Measurements from ENCODE around the gene ARHGDIA.

ARHGDIA gene

GRCh38 chr17:81905993-81906392 lies 34.9 kb upstream of the ARHGDIA start:
- no peak for DNase-seq

DNA sequence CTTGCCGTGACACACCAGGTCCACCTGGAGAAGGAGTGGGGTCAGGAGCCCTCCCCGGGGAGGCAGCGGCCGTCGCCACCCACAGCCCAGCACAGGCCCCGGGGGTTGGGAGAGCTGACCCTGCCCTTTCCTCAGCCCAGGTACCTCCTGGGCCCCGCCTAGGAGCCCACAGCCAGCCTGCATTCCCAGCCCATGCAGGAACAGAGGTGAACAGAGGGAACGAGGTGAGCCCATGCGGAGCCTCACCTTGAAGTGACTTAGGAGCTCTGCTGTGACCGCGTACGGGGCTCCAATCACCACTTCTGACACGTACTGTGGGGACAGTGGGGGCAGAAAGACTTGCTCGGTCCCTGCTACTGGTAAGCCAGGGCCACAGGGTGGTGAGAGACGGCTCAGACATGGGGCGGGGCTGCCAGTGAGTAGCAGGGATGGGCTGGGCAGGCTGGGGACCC lies 34.3 kb upstream of the ARHGDIA start:
- no peak for DNase-seq

- no peak for DNase-seq
Observed at GRCh38 chr17:81904600-81905423, 33.7 kb upstream of the ARHGDIA start.

DNA sequence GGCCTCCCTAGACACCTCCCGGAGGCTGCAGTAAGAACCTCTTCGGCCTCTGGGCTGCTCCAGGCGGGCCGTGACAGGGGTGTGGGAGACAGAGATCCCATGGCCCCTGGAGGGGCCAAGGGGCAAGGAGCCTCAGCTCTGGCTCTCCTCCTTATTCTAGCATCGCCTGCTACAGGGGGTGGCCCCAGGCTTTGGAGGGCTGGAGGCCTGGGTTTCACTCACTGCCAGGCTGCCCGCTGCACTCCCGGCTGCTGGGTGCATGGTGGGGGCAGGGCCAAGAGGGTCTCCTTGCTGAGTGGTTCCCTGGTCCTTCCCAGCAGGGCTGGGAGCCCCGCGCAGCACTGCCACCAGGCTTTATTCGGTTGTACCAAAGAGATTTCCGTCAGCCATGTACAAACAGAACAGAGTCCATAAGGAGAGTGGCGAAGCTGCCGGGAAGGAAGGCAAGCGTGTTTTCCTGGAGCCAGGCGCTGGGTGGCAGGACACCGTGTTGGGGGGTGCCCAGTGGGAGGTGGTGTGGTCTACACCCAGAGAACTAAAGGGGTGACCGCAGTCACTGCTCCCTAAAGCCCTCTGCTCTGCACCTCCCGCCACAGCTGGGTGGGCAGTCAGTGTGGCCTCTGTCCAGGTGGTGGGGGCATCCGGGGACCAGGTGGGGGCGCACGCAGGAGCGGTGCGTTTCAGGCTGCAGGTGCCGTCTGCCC lies 32.9 kb upstream of the ARHGDIA start:
- no peak for DNase-seq

DNA sequence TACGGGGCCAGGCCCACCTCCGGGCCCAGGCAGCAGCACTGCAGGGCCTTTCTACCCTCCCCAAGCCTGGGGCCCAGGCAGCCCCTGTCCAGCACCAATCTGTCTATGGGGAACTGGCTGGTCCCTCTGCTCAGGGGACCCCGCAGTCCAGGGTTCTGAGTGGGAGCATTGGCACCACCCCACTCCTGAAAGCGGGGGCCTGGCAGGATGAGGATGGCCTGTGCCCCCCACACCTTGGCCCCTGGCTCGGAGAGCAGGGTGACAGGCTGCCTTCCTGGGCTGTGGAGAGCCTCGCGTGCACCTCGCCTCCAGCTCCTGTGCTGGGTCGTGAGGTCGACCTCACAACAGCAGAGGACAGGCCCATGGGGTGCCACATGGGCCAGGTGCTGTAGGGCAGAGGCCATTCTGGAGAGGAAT lies 32.3 kb upstream of the ARHGDIA start:
- no peak for DNase-seq

- no peak for DNase-seq
Observed at GRCh38 chr17:81902653-81903414, 31.7 kb upstream of the ARHGDIA start.

DNA sequence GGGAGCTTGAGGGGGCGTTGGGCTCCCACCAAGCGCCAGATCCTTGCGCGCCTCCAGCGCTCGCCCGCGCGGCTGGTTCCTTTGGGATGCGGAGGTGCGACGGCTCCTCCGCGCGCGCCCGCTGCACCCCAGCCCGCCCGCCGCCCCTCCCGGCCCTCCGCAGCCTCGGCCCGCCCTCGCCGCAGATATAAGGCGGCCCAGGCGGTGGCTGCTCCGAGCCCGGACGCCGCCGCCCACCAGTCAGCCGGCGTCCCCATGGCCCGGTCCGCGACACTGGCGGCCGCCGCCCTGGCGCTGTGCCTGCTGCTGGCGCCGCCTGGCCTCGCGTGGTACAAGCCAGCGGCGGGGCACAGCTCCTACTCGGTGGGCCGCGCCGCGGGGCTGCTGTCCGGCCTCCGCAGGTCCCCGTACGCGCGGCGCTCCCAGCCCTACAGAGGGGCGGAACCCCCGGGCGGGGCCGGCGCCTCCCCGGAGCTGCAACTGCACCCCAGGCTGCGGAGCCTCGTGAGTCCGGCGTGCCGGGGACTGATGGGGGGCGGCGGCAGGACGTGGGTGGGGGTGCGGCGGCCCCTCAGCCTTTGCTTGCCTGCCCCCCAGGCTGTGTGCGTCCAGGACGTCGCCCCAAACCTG lies 31.0 kb upstream of the ARHGDIA start, which contains the start of gene NPB:
Gene NPB (plus strand): TSS at position 216 of the 630 bp plus-strand sequence. CDS start 40 bp downstream, at position 256.
- DNase-seq = no peak

GRCh38 chr17:81901167-81902022 lies 30.3 kb upstream of the ARHGDIA start:
- no peak for DNase-seq

- no peak for DNase-seq
Observed at GRCh38 chr17:81900181-81900820, 29.2 kb upstream of the ARHGDIA start.

GRCh38 chr17:81899514-81900166 lies 28.5 kb upstream of the ARHGDIA start:
- DNase-seq = no peak

DNA sequence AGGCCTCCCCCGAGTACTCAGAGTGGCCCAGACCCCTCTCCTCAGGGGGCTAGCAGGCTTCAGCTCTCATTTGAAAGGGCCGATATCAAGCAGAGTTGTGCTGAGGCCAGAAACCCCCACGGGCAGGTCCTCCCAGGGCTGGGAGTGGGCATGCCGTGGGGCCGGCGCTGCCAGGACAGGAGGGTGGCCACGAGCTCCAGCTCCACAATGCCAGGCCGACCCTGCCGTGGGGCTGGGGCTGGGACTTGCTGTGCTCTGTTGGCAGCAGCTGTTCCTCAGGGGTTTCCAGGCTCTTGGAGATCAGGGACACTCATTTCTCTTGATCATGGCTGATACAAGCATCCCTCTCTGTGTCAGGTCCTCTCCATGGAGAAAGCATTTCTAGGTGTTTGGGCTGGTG lies 27.7 kb upstream of the ARHGDIA start:
- no peak for DNase-seq

DNA sequence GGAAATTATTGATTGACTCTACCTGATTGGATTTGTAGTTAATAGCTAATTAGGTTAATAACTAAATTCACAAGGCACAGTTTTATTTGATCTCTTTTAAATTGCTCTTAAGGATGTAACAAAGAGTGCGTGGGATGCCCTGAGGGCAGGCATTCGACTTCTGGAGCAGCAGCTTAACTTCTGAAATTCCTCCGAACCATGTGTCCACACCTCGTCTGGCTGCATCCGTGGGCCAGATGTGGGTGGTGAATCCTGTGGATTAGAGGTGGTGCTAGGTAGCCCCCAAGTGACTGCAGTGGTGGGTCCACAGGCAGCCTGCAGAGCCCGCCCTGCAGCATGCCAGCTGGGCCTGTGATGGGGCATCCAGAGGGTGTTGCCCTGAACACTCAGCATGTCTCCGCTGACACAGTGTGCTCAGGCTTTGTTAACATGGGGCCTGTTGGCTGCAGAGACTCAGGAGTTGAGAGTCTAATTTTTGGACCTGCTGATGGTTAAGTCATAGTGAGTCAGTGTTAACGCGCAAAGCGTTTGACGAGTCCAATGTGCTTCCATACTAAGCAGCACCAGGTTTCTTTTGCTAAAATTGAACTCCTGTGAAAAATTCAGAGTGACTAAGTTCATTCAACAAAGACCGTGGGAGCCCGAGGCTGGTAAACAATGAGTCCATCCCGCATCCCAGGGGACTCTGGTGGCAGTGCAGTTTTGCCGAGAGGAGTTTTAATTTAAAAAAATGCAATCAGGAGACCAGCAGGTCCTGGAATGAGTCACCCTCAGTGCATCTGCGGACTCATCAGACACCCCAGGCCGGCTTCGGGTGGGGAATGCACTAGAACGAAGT lies 27.1 kb upstream of the ARHGDIA start:
- DNase-seq = no peak

GRCh38 chr17:81895400-81895799 lies 24.3 kb upstream of the ARHGDIA start:
- DNase-seq = no peak

- DNase-seq = no peak
Observed at GRCh38 chr17:81891303-81891552, 20.1 kb upstream of the ARHGDIA start.

DNA sequence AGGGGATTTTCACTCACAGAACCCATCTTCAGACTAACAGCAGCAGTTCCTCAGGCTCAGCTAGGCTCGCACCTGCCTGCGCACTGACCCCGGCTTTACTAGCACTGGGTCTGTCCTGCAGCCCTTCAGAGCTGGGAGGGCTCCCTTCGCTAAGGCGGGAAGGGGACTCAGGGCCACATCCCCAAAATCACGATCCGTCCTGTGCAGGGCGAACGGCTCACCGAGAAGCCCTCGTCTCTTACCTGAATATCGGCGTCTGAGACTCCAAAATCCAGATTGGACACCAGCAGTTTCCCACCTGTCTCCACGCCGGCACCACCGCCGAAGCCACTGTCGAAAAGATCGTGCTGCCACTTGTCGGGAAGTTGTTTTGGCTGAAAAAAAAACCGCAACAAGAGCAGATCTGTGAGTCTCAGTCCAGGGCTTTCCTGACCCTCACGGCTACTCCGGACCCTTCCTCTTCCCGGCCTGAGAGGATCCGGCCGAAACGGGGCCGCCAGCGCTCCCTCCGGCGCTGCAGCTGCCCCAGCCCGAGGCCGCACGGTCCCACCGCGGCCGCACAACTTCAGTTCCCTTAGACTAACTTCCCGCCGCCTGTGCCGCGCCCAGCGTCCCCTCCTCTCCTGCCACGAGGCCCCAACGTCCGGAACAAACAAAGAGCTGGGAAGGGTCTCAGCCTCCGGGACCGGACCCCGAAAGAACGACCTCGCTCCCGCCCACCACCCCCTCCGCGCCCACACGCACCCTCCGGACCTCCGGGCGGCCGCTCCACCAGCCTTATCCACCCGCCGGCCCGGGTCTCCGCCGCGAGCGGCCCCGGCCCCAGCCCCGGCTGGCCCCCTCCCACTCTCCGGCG lies 19.5 kb upstream of the ARHGDIA start:
- DNase-seq = peak; percentile 21 to 37

DNA sequence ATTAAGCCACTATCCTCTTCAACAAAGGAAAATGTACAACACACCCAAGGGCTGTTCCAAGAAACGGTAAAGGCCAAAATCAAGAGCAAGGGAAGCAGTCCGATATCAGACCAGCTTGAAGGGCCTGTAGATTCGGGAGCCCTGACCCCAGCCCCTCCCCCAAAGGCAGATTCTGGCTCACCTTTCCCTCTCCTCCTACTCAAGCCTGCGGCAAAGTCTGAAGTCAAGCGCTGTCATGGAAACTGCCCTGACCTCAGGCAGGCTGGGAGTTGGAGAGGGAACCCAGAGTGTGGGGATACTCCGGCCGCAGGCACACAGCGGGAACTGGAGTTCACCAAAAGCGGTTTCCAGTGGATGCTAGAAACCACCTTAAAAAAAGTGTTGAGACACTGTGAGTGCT lies 18.5 kb upstream of the ARHGDIA start:
- no peak for DNase-seq

- no peak for DNase-seq
Observed at GRCh38 chr17:81888988-81889595, 18.0 kb upstream of the ARHGDIA start.

GRCh38 chr17:81888105-81888987 lies 17.2 kb upstream of the ARHGDIA start:
- no peak for DNase-seq

Measured in activated CD4-positive, alpha-beta T cell treated with anti-CD3 and anti-CD28 coated beads, Interleukin-2, amount 50 U/mL, for 48 hours (primary cell).